GM19372 (cell line): ENCODE results near the gene MT2A.

ENCODE experiments used
- ATAC-seq: cut with Tn5 transposase; IDR thresholded peaks from one replicate; pipeline ENCODE4 v1.9.1; 2021; ENCODE audit warnings: mild to moderate bottlenecking, low read depth, moderate library complexity; ENCODE audit not compliant: unreplicated experiment

The MT2A gene

GRCh38 chr16:56594292-56594619, 14.1 kb upstream of the MT2A start:
- no peak for ATAC-seq

DNA sequence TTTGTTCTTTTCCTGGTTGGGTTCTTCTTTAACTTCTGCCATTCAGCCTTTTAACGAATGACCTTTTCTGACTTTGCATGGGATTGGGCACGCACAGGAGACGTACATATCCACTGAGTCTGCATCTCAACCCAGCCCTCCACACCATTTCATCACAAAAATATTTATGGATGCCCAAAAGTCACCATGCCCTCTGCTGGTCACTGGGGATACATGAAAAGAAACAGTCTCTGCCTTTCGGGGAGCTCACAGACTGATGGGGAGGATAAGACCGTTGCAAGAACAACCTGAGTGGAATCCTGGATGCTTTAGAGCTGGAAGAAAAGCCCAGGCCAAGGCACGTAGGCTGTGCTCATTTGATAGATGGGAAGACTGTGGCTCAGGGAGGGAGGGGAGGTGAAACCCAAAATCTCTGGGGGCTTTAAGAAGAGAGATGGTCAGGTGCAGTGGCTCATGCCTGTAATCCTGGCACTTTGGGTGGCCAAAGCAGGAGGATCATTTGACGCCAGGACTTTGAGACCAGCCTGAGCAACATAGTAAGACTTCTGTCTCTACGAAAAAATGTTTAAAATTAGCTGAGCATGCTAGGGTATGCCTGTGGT, 7.9 kb upstream of the MT2A start:
- no peak for ATAC-seq

- ATAC-seq, result no peak
Measured at GRCh38 chr16:56601325-56601724, 7.1 kb upstream of the MT2A start.

- no peak for ATAC-seq
Measured at GRCh38 chr16:56603589-56603988, 4.8 kb upstream of the MT2A start.

- ATAC-seq, result no peak
Measured at GRCh38 chr16:56604966-56605365, 3.4 kb upstream of the MT2A start.

DNA sequence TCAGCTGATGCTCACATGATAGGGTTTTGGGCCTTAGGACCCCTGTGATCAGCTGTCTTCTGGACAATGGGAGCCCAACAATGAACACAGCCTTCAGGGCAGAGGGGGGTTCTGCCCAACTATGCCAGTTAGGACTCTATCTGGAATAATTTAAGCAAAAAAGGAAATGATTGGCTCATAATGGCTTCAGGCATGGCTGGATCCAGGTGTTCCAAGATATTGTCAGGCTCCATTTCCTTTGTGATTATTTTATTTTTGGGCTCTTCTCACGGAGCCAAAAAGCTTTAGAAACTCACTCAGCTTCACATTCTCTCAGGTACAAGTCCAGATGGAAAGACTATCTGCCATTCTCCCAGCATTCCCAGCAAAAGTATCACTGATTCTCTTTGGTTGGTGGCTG, 2.9 kb upstream of the MT2A start:
- ATAC-seq, result no peak

DNA sequence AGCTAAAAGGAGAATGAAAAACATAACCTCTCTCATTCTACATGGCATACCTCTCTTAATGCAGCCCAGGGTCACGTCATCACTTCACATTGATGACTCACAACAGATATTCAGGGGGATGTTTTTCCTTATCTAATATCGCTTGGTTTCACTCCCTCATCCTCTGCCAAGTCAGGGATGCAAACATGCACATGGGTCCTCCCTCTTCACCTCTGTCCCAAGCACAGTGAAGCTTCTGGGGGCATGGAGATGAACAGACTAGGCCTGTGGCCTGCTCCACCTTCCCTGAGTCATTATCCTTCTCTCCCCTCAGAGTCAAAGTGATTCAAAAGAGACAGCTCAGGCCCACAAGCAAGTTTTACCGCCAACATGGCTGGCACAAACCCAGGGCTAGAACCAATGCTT, 2.3 kb upstream of the MT2A start:
- ATAC-seq, result no peak

- no peak for ATAC-seq
Measured at GRCh38 chr16:56606476-56607108, 1.8 kb upstream of the MT2A start.

DNA sequence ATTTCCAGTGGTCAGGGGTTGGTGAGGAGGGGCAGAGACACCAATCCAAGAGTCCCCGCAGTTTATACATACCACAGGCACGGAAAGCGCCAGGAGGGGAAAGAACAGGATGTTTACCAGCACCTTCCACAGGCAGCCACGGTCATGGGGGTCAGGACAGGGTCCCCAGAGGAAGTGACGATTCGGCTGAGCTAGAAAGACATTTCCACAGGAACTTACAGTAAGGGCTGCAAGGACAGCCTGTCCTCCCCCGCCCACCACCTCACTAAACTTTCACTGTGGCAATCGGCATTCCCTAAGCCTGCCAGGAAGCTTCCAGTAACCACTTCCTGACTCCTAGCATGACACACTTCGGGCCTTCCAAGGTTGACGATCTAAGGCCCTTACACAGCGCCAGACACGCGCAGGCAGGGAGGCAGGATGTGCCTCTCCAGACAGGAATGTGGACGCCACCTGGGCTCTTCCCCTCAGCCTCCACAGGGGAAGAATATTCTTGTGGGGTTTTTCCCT, 1.2 kb upstream of the MT2A start:
- no peak for ATAC-seq

DNA sequence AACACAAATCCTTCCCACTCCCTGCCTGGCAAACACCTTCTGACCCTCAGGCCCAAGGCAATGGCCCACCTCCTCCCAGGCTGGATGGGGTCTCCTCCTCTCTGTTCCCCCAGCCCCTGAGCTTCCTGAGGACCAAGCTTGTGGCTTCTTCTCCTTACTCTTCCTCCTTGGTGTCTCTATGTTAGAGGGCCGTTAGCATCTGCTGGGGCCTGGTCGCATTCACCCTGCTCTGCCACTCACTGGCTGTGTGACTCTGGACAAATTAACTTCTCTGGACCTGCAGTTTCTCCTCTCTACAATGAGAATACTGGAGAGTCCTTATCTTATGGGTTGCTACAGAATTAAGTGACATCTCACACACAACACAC, 725 bp upstream of the MT2A start:
- no peak for ATAC-seq

- ATAC-seq, result no peak
Measured at GRCh38 chr16:56608876-56609462, 585 bp downstream of the MT2A start.

DNA sequence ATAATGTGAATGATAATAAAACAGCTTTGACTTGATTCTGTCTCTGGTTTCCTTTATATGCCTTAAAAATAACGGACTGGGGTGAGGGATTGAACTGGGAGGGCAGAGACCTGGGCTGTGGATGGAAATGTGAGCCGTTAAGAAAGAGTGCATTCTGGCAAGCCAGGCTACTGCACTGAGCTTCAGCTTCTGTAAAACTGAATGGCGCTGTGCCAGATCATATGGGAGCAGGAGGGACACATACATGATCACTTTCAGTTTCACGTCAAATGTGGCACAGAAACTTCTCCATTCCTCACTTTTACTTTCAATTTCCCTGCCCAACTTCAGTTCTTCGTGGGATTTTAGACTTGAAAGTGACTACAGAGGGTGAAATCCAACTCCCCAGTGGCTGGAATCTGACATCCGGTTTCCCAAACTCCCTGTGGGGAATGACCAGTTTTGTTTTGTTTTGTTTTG, 1.1 kb downstream of the MT2A start:
- peak; percentile 39 for ATAC-seq

DNA sequence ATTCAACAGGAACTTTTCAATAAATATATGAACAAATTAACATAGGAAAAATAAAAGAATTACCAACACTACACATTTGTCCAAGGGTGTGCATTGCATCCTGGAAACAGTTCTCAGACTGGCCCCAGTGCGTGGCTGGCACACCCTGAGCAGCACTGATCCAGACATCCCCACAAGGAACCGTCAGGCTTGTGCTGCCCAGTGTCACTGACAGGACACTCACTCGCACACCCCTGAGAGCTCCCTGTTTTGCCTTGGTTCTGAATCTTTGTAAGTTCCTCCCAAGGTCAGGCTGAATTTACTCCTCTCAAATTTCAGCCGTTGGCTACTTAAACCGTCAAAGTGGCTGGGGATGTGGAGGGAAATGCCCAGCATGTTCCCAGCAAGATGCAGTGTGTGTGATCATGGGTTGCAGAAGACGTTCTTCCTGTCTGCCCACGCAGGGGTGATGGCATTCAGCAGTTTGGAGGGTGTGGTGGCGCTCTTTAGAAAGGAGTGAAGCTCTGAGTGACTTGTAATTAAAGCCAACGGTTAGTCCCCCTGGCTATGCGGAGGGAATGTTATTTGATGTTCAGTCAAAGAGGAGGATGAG, 1.7 kb downstream of the MT2A start:
- ATAC-seq, result no peak

- ATAC-seq, result no peak
Measured at GRCh38 chr16:56610609-56611111, 2.3 kb downstream of the MT2A start.

GRCh38 chr16:56611281-56611833, 3.0 kb downstream of the MT2A start:
- no peak for ATAC-seq

- no peak for ATAC-seq
Measured at GRCh38 chr16:56613706-56614105, 5.3 kb downstream of the MT2A start.

DNA sequence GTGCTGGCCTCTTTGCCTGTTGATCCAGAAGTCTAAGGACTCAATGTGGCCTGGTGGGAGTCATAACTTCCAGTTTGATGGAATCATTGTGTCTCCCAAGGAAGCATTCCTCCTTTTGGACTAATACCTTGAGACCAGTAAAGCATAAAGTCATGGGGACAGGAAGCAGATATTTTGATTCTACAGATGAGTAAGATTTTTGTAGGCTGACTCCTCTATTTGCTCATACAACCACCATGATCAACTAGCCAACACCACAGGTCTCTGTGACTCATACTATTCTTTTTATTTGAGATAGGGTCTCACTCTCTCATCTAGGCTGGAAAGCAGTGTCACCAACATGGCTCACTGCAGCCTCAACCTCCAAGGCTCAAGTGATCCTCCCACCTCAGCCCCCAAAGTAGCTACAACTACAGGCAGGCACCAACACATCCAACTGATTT, 6.2 kb downstream of the MT2A start:
- ATAC-seq, result no peak

GRCh38 chr16:56615353-56615752, 7.0 kb downstream of the MT2A start:
- ATAC-seq, result no peak

DNA sequence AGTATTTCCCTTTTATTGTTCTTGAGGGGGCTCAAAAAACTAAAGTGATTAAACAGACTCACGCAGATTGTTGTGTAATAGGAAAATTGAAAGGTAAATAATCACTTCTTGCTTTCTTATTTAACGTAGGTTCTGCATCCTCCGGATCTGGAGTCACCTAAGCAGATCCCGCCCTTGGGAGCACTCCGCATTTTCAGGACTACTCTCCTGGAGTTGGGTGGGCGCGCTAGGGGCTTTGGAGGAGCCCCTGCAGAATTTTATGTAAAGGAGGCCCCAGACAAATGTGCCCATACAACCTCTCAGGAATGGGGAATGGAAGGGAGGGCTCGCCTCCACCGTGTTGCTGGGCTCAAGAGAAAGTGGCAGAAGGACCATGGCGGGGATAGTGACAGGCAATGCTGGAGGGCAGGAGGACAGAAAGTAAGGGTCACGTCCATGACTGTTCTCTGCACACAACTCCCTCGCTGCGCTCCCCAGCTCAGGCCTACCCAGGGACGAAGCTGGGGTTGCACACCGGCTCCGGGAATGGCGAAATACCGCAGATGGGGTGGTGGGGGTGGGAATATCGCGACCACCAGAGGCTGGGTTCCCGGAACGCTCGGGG, 8.3 kb downstream of the MT2A start:
- ATAC-seq, result no peak

- no peak for ATAC-seq
Measured at GRCh38 chr16:56617212-56618085, 9.1 kb downstream of the MT2A start.
